Upper lobe of left lung (tissue), 6 donors: ENCODE results near the gene ACTN4. TPM values are rescaled to one million over a fixed set of nuclear protein-coding genes. Genes with fewer than 3 reads are reported as not detected.
A peak's percentile ranks its signal among the peaks of the same experiment; 100 is the strongest.

Experiments
- ATAC-seq, 2 donors: fragments of 200-7000 bp; cut with Tn5 transposase; one replicate each; pipeline ENCODE4 v1.9.1; 2022; ENCODE audit warnings: mild to moderate bottlenecking in 2 of 2, moderate library complexity in 2 of 2; ENCODE audit not compliant: low FRiP score in 2 of 2
- DNase-seq, 2 donors: peaks; one replicate each; pipeline ENCODE4 v3.0.0-alpha.2; 2019 to 2020
- H3K27ac ChIP-seq, 4 donors: fragments of 200-600 bp; sonication (generic); one replicate each; pipeline ENCODE4 v1.5.1; 2016 to 2019
- H3K27me3 ChIP-seq, 4 donors: fragments of 200-600 bp; sonication (generic); one replicate each; pipeline ENCODE4 v1.5.1; 2017 to 2019
- H3K36me3 ChIP-seq, 4 donors: fragments of 200-600 bp; sonication (generic); one replicate each; pipeline ENCODE4 v1.5.1; 2016 to 2019
- H3K4me1 ChIP-seq, 4 donors: fragments of 200-600 bp; sonication (generic); one replicate each; pipeline ENCODE4 v1.5.1; 2018 to 2019
- H3K4me3 ChIP-seq, 4 donors: fragments of 200-600 bp; sonication (generic); one replicate each; pipeline ENCODE4 v1.5.1; 2017 to 2019; ENCODE audit warnings: mild to moderate bottlenecking in 2 of 4, moderate library complexity in 1 of 4
- H3K9me3 ChIP-seq, 4 donors: fragments of 200-600 bp; sonication (generic); one replicate each; pipeline ENCODE4 v1.5.1; 2018 to 2019
- CTCF ChIP-seq, 6 experiments: fragments of 450-650 bp in 4 of 6; fragments of 200-600 bp in 2 of 6; sonication (generic) in 2 of 6; IDR thresholded peaks; one replicate each; pipeline ENCODE4 v1.5.1; 2016 to 2019; ENCODE audit warnings: antibody characterized with exemption in 6 of 6
- EP300 ChIP-seq, 4 donors: sonication (generic); formaldehyde crosslinking; IDR thresholded peaks; one replicate each; pipeline ENCODE4 v1.5.1; 2017; ENCODE audit warnings: antibody characterized with exemption in 4 of 4, control low read depth in 2 of 4
- POLR2A ChIP-seq, 4 donors: fragments of 450-650 bp; IDR thresholded peaks; one replicate each; pipeline ENCODE4 v1.5.1; 2016 to 2017; ENCODE audit warnings: antibody characterized with exemption in 4 of 4, mild to moderate bottlenecking in 2 of 4
- POLR2AphosphoS5 ChIP-seq, 2 donors: sonication (generic); formaldehyde crosslinking; IDR thresholded peaks; one replicate each; pipeline ENCODE4 v1.5.1; 2017; ENCODE audit warnings: antibody characterized with exemption in 2 of 2
- WGBS, 2 donors: methylation state at CpG; one replicate each; pipeline ENCODE4 v1.1.5; 2017 to 2018; 5-methylcytosine and 5-hydroxymethylcytosine counted together
- total RNA-seq, 6 donors: library from RNA; depleted of rRNA in 4 of 6; stranded (reverse); fragments of >200 nt in 4 of 6; gene quantifications; one replicate each; pipeline versions ENCODE4 v1.1.0 to v1.2.1, GENCODE V29; 2016 to 2021
- donor health status: DM: no; HTN: no; CAD: no; lungs with moderate emphysema.
- donor health status: DM: no; HTN: yes; CAD: no; lungs with severe emphysema.

Gene ACTN4
- total RNA-seq, 6 donors from 2014 or later, result 162 to 636 (median 512) TPM

DNA sequence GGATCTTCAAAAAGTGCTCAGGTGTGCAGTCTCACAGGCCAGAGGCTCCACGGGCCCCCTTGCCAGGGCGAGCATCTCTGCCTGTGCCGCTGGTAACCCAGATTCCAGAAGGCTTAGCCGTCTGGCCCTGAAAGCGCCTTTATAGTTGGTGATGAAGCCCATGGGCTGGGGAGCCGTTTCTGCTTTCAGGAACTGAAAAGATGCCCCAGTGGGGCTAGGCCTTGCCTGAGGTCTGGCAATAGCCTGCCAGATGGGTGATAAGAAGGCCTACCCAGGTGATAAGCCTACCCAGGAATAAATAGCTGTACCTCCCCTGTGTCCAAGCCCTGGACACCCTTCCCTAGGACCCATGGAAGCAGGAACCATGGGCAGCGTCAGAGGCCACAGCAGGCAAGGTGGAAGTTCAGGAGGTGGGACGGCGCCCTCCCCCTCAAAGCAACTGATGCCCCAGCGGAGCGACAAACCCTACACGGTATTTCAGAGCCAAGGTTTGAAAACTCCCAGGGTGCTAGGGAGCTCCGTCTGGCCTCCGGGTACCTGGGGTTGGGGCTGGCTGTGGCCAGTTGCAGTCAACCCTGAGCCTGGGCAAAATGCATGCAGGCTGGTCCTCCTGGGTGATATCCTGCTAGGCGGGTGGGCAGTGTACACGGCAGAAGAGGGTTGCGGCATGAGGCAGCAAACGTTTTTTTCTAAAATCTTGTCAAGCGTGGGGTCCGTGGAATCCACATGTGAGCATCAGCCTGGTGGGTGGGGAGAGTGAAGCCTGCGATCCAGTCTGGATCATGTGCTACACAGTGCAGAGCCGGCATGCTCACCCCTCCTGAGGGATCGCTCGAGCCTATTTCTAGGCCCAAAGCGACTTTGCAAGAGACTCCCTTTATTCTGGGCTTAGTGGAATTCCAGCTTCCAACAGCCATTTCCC, 45.3 kb downstream of the ACTN4 start:
- H3K4me1 ChIP-seq, result peaks cover 80 to 100% (median 86%) of the 10 kb centered on the region in 4 donors
- no peak for ATAC-seq
- H3K4me3 ChIP-seq, result no peak overlapping the region

DNA sequence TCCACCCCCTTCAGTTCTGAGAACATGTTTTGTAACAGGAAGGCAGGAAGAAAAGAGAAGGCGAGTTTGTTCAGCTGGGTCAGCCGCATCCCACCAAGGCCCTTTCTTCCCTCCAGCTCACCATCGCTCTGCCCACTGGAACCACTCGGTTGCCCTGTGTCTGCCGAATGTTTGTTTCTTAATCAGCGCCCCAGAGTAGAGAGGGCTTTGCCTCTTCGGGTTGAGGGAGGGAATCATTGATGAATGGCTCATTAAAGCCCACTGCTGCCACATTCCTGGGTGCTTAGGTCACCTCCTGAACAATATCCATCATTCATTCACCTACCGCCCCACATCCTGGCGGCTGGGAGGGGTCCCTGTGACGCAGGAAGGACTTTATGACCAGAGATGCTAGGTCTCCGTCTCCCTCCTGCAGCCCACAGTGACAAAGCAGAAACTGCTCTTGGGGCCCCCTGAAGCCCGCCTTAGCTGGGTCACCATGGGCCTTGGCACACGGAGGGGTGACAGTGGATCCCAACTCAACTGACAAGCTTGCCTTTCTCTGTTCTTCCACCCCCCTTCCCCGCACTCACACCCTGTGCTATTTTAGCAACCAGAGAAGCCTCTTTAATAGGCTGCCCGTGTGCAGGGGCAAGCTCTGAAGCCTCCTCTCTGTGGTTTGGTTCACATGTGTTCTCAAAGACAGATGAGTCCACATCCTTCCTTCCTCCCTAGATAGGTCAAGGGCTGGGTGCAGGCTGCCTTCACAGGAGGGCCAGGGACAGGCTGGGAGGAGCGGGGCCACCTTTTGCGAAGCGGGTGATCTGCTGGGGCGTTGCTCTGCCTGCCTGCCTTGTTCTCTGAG, 46.2 kb downstream of the ACTN4 start:
- ATAC-seq, result peak in 1 of 2 donors; percentile 16
- peak in 1 of 4 donors; percentile 38 for TF ChIP-seq EP300 (IDR thresholded peaks at IDR 0.05)
- TF ChIP-seq POLR2A (IDR thresholded peaks at IDR 0.05), result no peak

More for the DNA sequence above, 45.3 kb downstream of the ACTN4 start:
- no peak for DNase-seq
- no peaks in the 10 kb centered on the region for H3K27me3 ChIP-seq
- 59 to 69% methylated on average over 14 to 25 of the region's 25 CpGs for WGBS, 2 donors
- no peak for TF ChIP-seq CTCF (IDR thresholded peaks at IDR 0.05)
- TF ChIP-seq EP300 (IDR thresholded peaks at IDR 0.05), result no peak
- TF ChIP-seq POLR2A (IDR thresholded peaks at IDR 0.05), result no peak
- no peak for TF ChIP-seq POLR2AphosphoS5 (IDR thresholded peaks at IDR 0.05)
- peaks cover 0 to 50% (median 11%) of the 10 kb centered on the region in 4 donors for H3K36me3 ChIP-seq
- peak overlapping the region; percentile 66 to 93 (median 87) for H3K27ac ChIP-seq
- no peaks in the 10 kb centered on the region for H3K9me3 ChIP-seq

GRCh38 chr19:38695317-38695683, 47.9 kb downstream of the ACTN4 start:
- DNase-seq (no peak), ATAC-seq (no peak)
- Histone ChIP-seq H3K27me3 (no peaks in the 10 kb centered on the region), H3K9me3 (no peaks in the 10 kb centered on the region), H3K36me3 (peaks cover 0 to 46% (median 13%) of the 10 kb centered on the region in 4 donors), H3K27ac (peak overlapping the region; percentile 66 to 93 (median 87)), H3K4me3 (no peak overlapping the region), H3K4me1 (peaks cover 90 to 100% (median 94%) of the 10 kb centered on the region in 4 donors)
- 30 to 48% methylated on average over 9 of the region's 9 CpGs for WGBS, 2 donors
- TF ChIP-seq CTCF (IDR thresholded peaks at IDR 0.05), result no peak
- no peak for TF ChIP-seq POLR2A (IDR thresholded peaks at IDR 0.05)
- no peak for TF ChIP-seq EP300 (IDR thresholded peaks at IDR 0.05)

More for the DNA sequence above, 46.2 kb downstream of the ACTN4 start:
- peaks cover 81 to 100% (median 86%) of the 10 kb centered on the region in 4 donors for H3K4me1 ChIP-seq
- peak in 1 of 2 donors; percentile 50 for DNase-seq
- peaks cover 0 to 50% (median 11%) of the 10 kb centered on the region in 4 donors for H3K36me3 ChIP-seq
- H3K4me3 ChIP-seq, result no peak overlapping the region
- peak overlapping the region; percentile 66 to 93 (median 87) for H3K27ac ChIP-seq
- no peaks in the 10 kb centered on the region for H3K9me3 ChIP-seq
- H3K27me3 ChIP-seq, result no peaks in the 10 kb centered on the region
- 45% methylated on average over 19 of the region's 19 CpGs for WGBS, 2 donors

DNA sequence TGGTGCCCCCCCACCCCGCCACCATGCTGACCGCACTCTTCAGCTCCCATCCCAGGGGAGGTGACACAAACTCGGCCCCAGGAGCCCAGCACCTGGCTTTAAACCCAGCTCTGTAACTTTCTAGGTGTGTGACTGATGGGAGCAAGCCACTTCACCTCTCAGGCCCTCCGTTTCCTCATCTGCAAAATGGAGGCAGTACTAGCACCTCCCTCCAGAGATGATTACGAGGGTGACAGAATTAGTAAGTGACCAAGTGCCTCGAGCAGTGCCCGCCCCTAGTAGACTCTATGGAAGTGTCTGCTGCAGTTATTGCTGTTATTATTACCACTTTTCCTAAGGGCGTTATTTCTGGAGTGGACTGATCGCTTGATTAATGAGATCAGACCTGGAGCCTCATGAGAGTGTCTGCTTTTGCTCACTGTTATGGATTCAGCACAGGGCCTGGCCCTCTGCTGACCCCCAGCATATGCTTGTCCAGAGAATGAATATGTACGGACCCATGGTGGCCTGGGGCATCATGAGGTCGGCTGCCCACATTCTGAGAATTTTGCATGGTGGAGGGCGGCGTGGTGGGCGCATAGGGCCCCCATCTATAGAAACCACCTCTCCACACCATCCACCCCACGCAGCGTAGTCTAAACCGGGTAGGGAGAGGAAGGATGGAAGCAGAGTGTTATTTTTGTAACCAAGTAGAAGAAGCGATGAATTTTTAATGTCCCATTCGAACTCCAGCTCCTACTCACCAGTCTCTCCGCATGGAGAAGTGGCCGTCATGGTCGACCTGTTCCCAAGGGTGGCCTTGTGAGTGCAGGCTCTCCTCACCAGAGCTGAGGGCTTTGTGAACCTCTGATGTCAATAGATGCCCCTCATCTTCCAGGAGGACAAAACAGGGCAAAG, 48.6 kb downstream of the ACTN4 start:
- DNase-seq, result no peak
- 87 to 89% methylated on average over 22 of the region's 22 CpGs for WGBS, 2 donors
- H3K27me3 ChIP-seq, result no peaks in the 10 kb centered on the region
- no peaks in the 10 kb centered on the region for H3K9me3 ChIP-seq
- peak overlapping the region; percentile 66 to 93 (median 87) for H3K27ac ChIP-seq
- TF ChIP-seq CTCF (IDR thresholded peaks at IDR 0.05) (no peak), POLR2A (IDR thresholded peaks at IDR 0.05) (no peak), POLR2AphosphoS5 (IDR thresholded peaks at IDR 0.05) (no peak), EP300 (IDR thresholded peaks at IDR 0.05) (no peak)
- H3K4me1 ChIP-seq, result peaks cover 93 to 100% (median 95%) of the 10 kb centered on the region in 4 donors
- no peak for ATAC-seq
- peaks cover 0 to 52% (median 20%) of the 10 kb centered on the region in 4 donors for H3K36me3 ChIP-seq
- no peak overlapping the region for H3K4me3 ChIP-seq
